ENCODE results near the gene CDCA3. TPM values are rescaled to one million over a fixed set of nuclear protein-coding genes. Genes with fewer than 3 reads are reported as not detected.

Gene CDCA3
- total and polyA plus RNA-seq, 2 experiments from 2014 or later = 47.4 to 75.6 TPM

DNA sequence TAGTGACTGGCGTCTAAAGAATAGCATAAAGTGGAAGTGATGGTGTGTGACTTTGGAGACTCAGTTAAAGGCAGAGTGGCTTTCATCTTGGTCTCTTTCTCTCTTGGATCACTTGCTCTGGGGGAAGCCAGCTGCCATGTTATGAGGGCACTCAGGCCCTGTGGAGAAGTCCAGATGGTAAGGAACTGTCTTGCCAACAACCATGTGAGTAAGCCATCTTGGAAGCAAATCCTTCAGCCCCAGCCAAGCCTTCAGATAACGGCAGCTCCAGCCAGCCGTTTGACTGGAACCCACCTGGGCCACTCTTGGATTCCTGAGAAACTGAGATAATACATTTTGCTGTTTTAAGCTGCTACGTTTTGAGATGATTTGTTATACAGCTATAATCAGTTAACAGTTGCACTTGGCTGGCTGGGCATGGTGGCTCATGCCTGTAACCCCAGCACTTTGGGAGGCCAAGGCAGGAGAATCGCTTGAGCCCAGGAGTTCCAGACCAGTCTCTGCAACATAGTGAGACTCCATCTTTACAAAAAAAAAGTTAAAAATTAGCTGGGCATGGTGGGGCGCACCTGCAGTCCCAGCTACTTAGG lies 45.9 kb upstream of the CDCA3 start (continued):
- no peak for TF ChIP-seq ZNF462 (CRISPR knock-in tag; IDR thresholded peaks at IDR 0.05)

DNA sequence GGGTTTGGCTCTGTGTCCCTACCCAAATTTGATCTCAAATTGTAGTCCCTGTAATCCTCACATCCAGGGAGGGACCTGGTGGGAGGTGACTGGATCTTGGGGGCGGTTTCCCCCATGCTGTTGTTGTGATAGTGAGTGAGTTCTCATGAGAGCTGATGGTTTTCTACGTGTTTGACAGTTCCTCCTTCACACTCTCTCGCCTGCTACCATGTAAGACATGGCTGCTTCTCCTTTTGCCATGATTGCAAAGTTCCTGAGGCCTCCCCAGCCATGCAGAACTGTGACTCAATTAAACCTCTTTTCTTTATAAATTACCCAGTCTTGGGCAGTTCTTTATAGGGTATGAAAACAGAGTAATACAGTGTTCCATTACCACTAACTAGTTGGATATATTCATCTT lies 43.2 kb upstream of the CDCA3 start:
- 0 out of 2 replicates have a peak, but pooled peaks cover 6% of the 10 kb centered on the region for H3K4me1 ChIP-seq (ENCODE audit: insufficient read depth)
- H3K27me3 ChIP-seq (ENCODE audit: insufficient read depth) = no peaks in the 10 kb centered on the region
- no peak overlapping the region for H2AFZ ChIP-seq
- peaks cover 16% of the 10 kb centered on the region for H3F3A ChIP-seq (replicated peaks; ENCODE audit: low read depth)
- no peak overlapping the region for H3K27ac ChIP-seq (ENCODE audit: low read depth)
- no peaks in the 10 kb centered on the region for H3K9me2 ChIP-seq (ENCODE audit: insufficient read depth)
- Mint-ChIP-seq H3K36me3 (ENCODE audit: low read depth) (no peaks in the 10 kb centered on the region), H3K27me3 (ENCODE audit: insufficient read depth, low read depth, poor library complexity) (peaks cover 18% of the 10 kb centered on the region), H3K4me1 (peaks cover 9% of the 10 kb centered on the region; the same call in 2 of the 3 replicates), H3K9me3 (no peaks in the 10 kb centered on the region; the same call in 1 of the 3 replicates), H3K27ac (no peak overlapping the region), H3K4me3 (no peak overlapping the region)
- no peaks in the 10 kb centered on the region for H4K20me1 ChIP-seq (replicated peaks; ENCODE audit: insufficient read depth)
- H3K4me2 ChIP-seq = no peak overlapping the region
- H3K79me2 ChIP-seq (replicated peaks; ENCODE audit: insufficient read depth) = no peaks in the 10 kb centered on the region
- H3K4me3 ChIP-seq = no peak overlapping the region
- no peak for DNase-seq (ENCODE audit: low spot score)
- ATAC-seq = no peak
- H3K36me3 ChIP-seq (ENCODE audit: insufficient read depth) = no peaks in the 10 kb centered on the region
- TF ChIP-seq EZH2 (IDR thresholded peaks at IDR 0.05; ENCODE audit: low read depth, unreplicated experiment) (no peak), CREB1 (CRISPR knock-in tag; IDR thresholded peaks at IDR 0.05; ENCODE audit: low read depth) (no peak), EZH2phosphoT487 (IDR thresholded peaks at IDR 0.05; ENCODE audit: unreplicated experiment) (no peak), ZNF331 (CRISPR knock-in tag; IDR thresholded peaks at IDR 0.05; ENCODE audit: low read depth) (no peak), CTCF (conservative IDR thresholded peaks at IDR 0.05; ENCODE audit: low read depth in 2 of 2) (no peak), ZNF114 (CRISPR knock-in tag; IDR thresholded peaks at IDR 0.05) (no peak), POLR2AphosphoS5 (IDR thresholded peaks at IDR 0.05; ENCODE audit: low read depth) (no peak), JUNB (IDR thresholded peaks at IDR 0.05; ENCODE audit: unreplicated experiment) (no peak)
- TF ChIP-seq, protein P1, sequence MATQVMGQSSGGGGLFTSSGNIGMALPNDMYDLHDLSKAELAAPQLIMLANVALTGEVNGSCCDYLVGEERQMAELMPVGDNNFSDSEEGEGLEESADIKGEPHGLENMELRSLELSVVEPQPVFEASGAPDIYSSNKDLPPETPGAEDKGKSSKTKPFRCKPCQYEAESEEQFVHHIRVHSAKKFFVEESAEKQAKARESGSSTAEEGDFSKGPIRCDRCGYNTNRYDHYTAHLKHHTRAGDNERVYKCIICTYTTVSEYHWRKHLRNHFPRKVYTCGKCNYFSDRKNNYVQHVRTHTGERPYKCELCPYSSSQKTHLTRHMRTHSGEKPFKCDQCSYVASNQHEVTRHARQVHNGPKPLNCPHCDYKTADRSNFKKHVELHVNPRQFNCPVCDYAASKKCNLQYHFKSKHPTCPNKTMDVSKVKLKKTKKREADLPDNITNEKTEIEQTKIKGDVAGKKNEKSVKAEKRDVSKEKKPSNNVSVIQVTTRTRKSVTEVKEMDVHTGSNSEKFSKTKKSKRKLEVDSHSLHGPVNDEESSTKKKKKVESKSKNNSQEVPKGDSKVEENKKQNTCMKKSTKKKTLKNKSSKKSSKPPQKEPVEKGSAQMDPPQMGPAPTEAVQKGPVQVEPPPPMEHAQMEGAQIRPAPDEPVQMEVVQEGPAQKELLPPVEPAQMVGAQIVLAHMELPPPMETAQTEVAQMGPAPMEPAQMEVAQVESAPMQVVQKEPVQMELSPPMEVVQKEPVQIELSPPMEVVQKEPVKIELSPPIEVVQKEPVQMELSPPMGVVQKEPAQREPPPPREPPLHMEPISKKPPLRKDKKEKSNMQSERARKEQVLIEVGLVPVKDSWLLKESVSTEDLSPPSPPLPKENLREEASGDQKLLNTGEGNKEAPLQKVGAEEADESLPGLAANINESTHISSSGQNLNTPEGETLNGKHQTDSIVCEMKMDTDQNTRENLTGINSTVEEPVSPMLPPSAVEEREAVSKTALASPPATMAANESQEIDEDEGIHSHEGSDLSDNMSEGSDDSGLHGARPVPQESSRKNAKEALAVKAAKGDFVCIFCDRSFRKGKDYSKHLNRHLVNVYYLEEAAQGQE (IDR thresholded peaks at IDR 0.05; ENCODE audit: unreplicated experiment) = no peak

Measured in GM23338 (cell line).